Adipocyte (in vitro differentiated cells): Measurements from ENCODE around the gene RIOX2.

Experiments used
- DNase-seq: peaks from one replicate; pipeline ENCODE4 v3.0.0-alpha.2; 2015; ENCODE audit warnings: low read depth
- H3K27me3 ChIP-seq: replicated peaks from 2 replicates; pipeline ENCODE4 v1.7.0; 2013; ENCODE audit warnings: mild to moderate bottlenecking, low read length, moderate library complexity; ENCODE audit not compliant: control insufficient read depth, insufficient read depth
- H3K36me3 ChIP-seq: 2 replicates; pipeline ENCODE4 v1.7.0; 2013; ENCODE audit warnings: low read length, mild to moderate bottlenecking, moderate library complexity; ENCODE audit not compliant: control insufficient read depth, insufficient read depth, severe bottlenecking
- H3K4me1 ChIP-seq: 2 replicates; pipeline ENCODE4 v1.7.0; 2013; ENCODE audit warnings: mild to moderate bottlenecking, low read length, moderate library complexity; ENCODE audit not compliant: control insufficient read depth, insufficient read depth
- H3K4me3 ChIP-seq: 2 replicates; pipeline ENCODE4 v1.7.0; 2013; ENCODE audit warnings: mild to moderate bottlenecking, low read length, moderate library complexity
- H3K9ac ChIP-seq: 2 replicates; pipeline ENCODE4 v1.7.0; 2013; ENCODE audit warnings: mild to moderate bottlenecking, low read length, moderate library complexity
- H3K9me3 ChIP-seq: 2 replicates; pipeline ENCODE4 v1.7.0; 2013; ENCODE audit warnings: mild to moderate bottlenecking, low read length, moderate library complexity; ENCODE audit not compliant: control insufficient read depth

The RIOX2 gene

GRCh38 chr3:97960993-97961766 is 11.1 kb downstream of the RIOX2 start:
- DNase-seq: peak; percentile 40
- peaks cover 39% of the 10 kb centered on the region for H3K4me1 ChIP-seq
- H3K4me3 ChIP-seq: peak overlapping the region; percentile 57
- H3K9me3 ChIP-seq: no peaks in the 10 kb centered on the region
- H3K27me3 ChIP-seq: no peaks in the 10 kb centered on the region
- no peak overlapping the region for H3K9ac ChIP-seq
- peaks cover 23% of the 10 kb centered on the region for H3K36me3 ChIP-seq

DNA sequence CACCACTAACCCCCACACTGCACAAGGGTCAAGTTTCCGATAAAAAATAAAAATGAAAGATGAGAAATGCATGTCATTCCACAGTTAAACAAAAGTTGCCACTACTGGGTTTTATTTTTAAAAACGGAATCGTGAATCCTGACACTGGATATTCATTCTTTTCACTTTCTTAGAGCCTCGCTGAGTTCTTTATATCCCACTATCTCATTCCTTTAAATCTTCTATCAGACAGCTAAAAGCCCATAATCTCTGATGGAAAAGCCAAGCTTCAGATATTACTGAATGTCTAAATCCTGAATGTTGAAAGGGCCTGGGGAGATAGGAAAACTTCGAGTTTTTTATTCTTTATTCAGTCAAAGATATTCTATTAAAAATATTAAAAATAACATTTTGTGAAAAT is 11.7 kb downstream of the RIOX2 start:
- peak overlapping the region; percentile 59 for H3K9ac ChIP-seq
- no peaks in the 10 kb centered on the region for H3K9me3 ChIP-seq
- peak overlapping the region; percentile 57 for H3K4me3 ChIP-seq

GRCh38 chr3:97959872-97960271 is 12.4 kb downstream of the RIOX2 start:
- no peak overlapping the region for H3K9ac ChIP-seq
- H3K36me3 ChIP-seq: peaks cover 18% of the 10 kb centered on the region
- no peak for DNase-seq
- peak overlapping the region; percentile 57 for H3K4me3 ChIP-seq
- H3K4me1 ChIP-seq: peaks cover 38% of the 10 kb centered on the region
- H3K9me3 ChIP-seq: no peaks in the 10 kb centered on the region
- no peaks in the 10 kb centered on the region for H3K27me3 ChIP-seq

More for the DNA sequence above, 11.7 kb downstream of the RIOX2 start:
- Histone ChIP-seq H3K4me1 (peaks cover 39% of the 10 kb centered on the region), H3K27me3 (no peaks in the 10 kb centered on the region), H3K36me3 (peaks cover 17% of the 10 kb centered on the region)
- no peak for DNase-seq

GRCh38 chr3:97958796-97959195 is 13.4 kb downstream of the RIOX2 start:
- no peak for DNase-seq
- peaks cover 35% of the 10 kb centered on the region for H3K4me1 ChIP-seq
- no peaks in the 10 kb centered on the region for H3K9me3 ChIP-seq
- H3K9ac ChIP-seq: no peak overlapping the region
- no peak overlapping the region for H3K4me3 ChIP-seq
- H3K27me3 ChIP-seq: no peaks in the 10 kb centered on the region
- H3K36me3 ChIP-seq: peaks cover 29% of the 10 kb centered on the region

DNA sequence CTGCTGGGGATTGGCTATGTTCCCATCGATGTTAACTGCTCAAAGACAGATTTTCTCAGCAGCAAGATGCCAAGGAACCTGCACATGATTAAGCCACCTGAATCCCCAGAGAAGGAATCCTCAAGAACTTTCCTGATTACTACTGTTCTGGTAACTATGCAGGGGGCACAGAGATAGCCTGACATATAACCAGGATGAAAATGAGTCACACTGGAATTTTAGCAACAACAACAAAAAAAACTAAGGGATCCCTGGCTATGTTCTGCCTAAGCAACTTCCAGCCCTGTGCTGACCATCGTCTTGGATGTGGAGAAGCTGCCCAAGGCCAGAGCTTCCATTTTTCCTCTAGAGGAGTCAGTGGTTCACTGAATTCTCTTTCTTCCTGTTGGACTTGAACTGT is 13.8 kb downstream of the RIOX2 start:
- H3K4me3 ChIP-seq: no peak overlapping the region
- peaks cover 32% of the 10 kb centered on the region for H3K36me3 ChIP-seq
- H3K9me3 ChIP-seq: no peaks in the 10 kb centered on the region
- H3K27me3 ChIP-seq: no peaks in the 10 kb centered on the region
- peaks cover 35% of the 10 kb centered on the region for H3K4me1 ChIP-seq
- H3K9ac ChIP-seq: no peak overlapping the region
- no peak for DNase-seq

DNA sequence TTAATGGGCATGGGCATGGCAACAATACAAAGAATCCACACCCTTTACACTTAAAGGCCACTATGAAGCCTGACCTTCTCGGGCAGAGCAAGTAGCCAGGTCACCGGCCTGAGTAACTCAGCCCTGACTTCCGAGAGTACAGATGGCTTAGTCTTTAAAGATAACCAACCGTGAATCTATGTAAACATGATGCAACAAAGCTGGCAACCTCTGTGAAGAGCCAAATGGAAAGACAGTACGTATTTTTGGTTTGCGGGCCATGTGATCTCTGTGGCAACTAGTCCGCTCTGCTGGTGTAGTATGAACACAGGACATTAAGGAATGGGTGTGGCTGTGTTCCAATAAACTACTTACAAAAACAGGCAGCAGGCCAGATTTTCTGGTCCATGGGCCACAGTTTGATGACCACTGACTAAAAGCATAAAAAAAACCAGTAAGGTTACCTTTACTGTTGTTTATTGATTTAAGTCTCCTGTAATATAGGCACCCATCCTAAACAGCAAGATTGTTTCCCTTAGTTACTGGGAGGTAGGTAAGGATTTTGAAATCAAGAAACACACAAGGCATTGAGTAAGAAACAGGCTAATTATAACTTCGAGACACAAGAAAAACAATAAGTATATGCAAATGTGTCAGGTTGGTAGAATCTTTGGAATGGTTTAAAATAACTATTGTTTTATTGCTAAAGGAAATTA is 14.5 kb downstream of the RIOX2 start:
- Histone ChIP-seq H3K9me3 (no peaks in the 10 kb centered on the region), H3K9ac (no peak overlapping the region), H3K36me3 (peaks cover 32% of the 10 kb centered on the region), H3K27me3 (no peaks in the 10 kb centered on the region), H3K4me3 (no peak overlapping the region), H3K4me1 (peaks cover 39% of the 10 kb centered on the region)
- DNase-seq: no peak

DNA sequence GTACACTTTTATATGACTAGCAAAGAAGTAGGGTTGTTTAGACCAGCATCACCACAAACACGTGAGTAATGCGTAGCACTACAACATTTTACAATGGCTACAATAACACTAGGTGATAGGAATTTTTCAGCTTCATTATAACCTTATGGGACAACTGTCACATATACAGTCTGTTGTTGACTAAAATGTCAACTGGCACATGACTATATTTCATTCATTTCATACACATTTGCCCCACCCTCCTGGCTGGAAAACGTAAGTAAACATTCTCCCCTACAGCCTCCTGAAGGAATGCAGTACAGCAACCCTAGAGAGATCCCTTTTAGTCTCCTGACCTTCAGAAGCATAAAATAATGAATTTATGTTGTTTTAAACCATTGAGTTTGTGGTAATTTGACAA is 16.2 kb downstream of the RIOX2 start:
- no peak overlapping the region for H3K4me3 ChIP-seq
- no peaks in the 10 kb centered on the region for H3K9me3 ChIP-seq
- peaks cover 47% of the 10 kb centered on the region for H3K4me1 ChIP-seq
- H3K9ac ChIP-seq: no peak overlapping the region
- peaks cover 40% of the 10 kb centered on the region for H3K36me3 ChIP-seq
- DNase-seq: no peak
- H3K27me3 ChIP-seq: no peaks in the 10 kb centered on the region

DNA sequence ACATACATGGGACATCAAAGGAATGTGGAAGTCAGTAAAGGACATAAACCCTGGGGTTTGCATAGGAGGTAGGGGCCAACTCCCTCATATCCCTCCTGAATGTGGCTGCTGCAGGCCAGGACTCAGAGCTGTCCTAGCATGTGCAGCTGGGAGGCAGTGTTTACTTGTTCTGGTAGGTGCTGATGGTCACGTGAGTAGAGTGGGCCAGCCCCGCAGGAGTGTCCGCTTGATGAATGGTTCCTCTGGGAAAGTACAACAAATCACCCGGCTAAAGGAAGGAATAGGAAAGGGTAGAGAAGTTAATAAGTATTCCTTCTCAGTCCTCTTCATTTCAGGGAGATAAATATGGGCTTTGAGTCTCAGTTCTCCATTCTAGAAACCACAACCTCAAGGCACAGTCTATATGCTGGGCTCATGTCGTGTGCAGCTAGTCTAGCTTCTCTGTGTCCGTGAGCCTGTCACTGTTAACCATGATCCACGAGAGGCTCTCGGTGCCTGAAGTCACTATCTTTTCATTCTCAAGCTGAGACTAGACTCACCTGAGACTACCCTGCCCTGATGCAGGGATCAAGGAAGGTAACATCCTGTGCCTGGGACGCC is 17.9 kb downstream of the RIOX2 start:
- no peak for DNase-seq
- Histone ChIP-seq H3K27me3 (no peaks in the 10 kb centered on the region), H3K4me1 (peaks cover 33% of the 10 kb centered on the region), H3K4me3 (no peak overlapping the region), H3K36me3 (peaks cover 48% of the 10 kb centered on the region), H3K9ac (no peak overlapping the region), H3K9me3 (no peaks in the 10 kb centered on the region)

DNA sequence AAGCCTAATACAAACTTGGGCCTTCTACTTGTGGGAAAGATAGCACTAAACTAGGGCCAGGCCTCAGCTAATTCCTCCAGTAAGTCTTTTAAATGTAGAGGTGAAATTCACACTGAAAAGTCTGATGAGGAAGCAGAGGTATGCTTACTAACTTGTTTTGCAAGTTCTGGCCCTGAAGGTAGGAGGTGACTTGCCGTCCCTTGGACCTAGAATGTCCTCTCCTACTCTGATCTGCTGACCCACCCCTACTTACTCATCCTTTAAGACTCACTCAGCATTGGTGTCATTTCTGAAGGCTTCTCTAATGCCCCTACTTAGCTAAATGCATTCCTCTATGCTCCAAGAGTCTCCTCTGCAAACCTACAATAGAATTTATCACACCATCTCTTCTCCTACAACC is 19.4 kb downstream of the RIOX2 start:
- H3K4me1 ChIP-seq: peaks cover 21% of the 10 kb centered on the region
- no peaks in the 10 kb centered on the region for H3K27me3 ChIP-seq
- DNase-seq: no peak
- no peaks in the 10 kb centered on the region for H3K9me3 ChIP-seq
- H3K36me3 ChIP-seq: peaks cover 63% of the 10 kb centered on the region
- H3K4me3 ChIP-seq: peak overlapping the region; percentile 4
- H3K9ac ChIP-seq: no peak overlapping the region

- no peaks in the 10 kb centered on the region for H3K9me3 ChIP-seq
- H3K36me3 ChIP-seq: peaks cover 65% of the 10 kb centered on the region
- H3K4me3 ChIP-seq: peak overlapping the region; percentile 4
- no peak overlapping the region for H3K9ac ChIP-seq
- peak; percentile 47 for DNase-seq
- H3K27me3 ChIP-seq: no peaks in the 10 kb centered on the region
- H3K4me1 ChIP-seq: peaks cover 16% of the 10 kb centered on the region
Measured at GRCh38 chr3:97952280-97952679, 20.0 kb downstream of the RIOX2 start.

- Histone ChIP-seq H3K27me3 (no peaks in the 10 kb centered on the region), H3K9ac (no peak overlapping the region), H3K4me1 (peaks cover 16% of the 10 kb centered on the region), H3K4me3 (no peak overlapping the region), H3K36me3 (peaks cover 77% of the 10 kb centered on the region), H3K9me3 (no peaks in the 10 kb centered on the region)
- no peak for DNase-seq
Measured at GRCh38 chr3:97950360-97950759, 21.9 kb downstream of the RIOX2 start.
